Right lobe of liver (tissue), 6 donors: ENCODE results near the gene HKDC1. TPM values are rescaled to one million over a fixed set of nuclear protein-coding genes. Genes with fewer than 3 reads are reported as not detected.

Source experiments
- ATAC-seq, 4 donors: fragments of 200-7000 bp; cut with Tn5 transposase; one replicate each; pipeline ENCODE4 v1.9.1; 2020; ENCODE audit warnings: mild to moderate bottlenecking in 4 of 4, moderate library complexity in 4 of 4
- DNase-seq, 3 donors: peaks; one replicate each; pipeline ENCODE4 v3.0.0-alpha.2; 2020
- H3K27ac ChIP-seq, 3 donors: fragments of 200-600 bp; one replicate each; pipeline ENCODE4 v1.8.0; 2022
- H3K27me3 ChIP-seq, 2 donors: fragments of 200-600 bp; one replicate each; pipeline ENCODE4 v1.8.0; 2022
- H3K36me3 ChIP-seq, 4 donors: fragments of 200-600 bp; sonication (generic) in 1 of 4; one replicate each; pipeline versions ENCODE4 v1.5.1 to v1.8.0; 2017 to 2022; ENCODE audit warnings: control low read depth in 1 of 4
- H3K4me1 ChIP-seq, 4 donors: fragments of 200-600 bp; sonication (generic) in 1 of 4; one replicate each; pipeline versions ENCODE4 v1.5.1 to v1.8.0; 2017 to 2022; ENCODE audit warnings: control low read depth in 1 of 4
- H3K4me3 ChIP-seq, 3 donors: fragments of 200-600 bp; one replicate each; pipeline ENCODE4 v1.8.0; 2022
- H3K9me3 ChIP-seq, 4 donors: fragments of 200-600 bp; sonication (generic) in 1 of 4; one replicate each; pipeline versions ENCODE4 v1.5.1 to v1.8.0; 2017 to 2022; ENCODE audit warnings: control low read depth in 1 of 4
- POLR2A ChIP-seq: fragments of 450-650 bp; IDR thresholded peaks from one replicate; pipeline ENCODE4 v1.6.1; 2017; ENCODE audit warnings: antibody characterized with exemption, mild to moderate bottlenecking
- whole genome bisulfite sequencing: methylation state at CpG from one replicate; pipeline ENCODE4 v1.1.6; 2018; ENCODE audit warnings: low coverage, low lambda C conversion rate; ENCODE audit not compliant: insufficient coverage; ENCODE audit errors: missing lambda C conversion rate; 5-methylcytosine and 5-hydroxymethylcytosine counted together
- intact Hi-C, 2 donors: fragments of 100-400 bp; cut with DNase I; formaldehyde crosslinking; loops; one replicate each; pipeline versions ENCODE4 v1.11.2 to v1.14.1; 2022
- total RNA-seq, 6 experiments: library from RNA; depleted of rRNA in 2 of 6; stranded (reverse); fragments of >200 nt in 2 of 6; fragmentation: NEBNext Ultra II Directional in 3 of 6; extraction: Animal tissue kit (Norgen Biotek cat#: 25700) in 3 of 6; gene quantifications; one replicate each; pipeline versions ENCODE4 v1.1.0 to v1.2.4, GENCODE V29; 2016 to 2023
- TF ChIP-seq, protein P1 (sequence below), 4 donors: fragments of 200-600 bp in 3 of 4; fragments of 450-650 bp in 1 of 4; IDR thresholded peaks; one replicate each; pipeline versions ENCODE4 v1.5.1 to v1.8.0; 2016 to 2022; ENCODE audit warnings: antibody characterized with exemption in 4 of 4, mild to moderate bottlenecking in 2 of 4
- donor health status: DM: no; HTN: yes; CAD: no.
- donor health status: DM: no; HTN: no; CAD: no.
- donor health status: DM: no; HTN: no; CAD: no.
- donor health status: DM: no; HTN: yes; CAD: no.
- donor health status: DM: no; HTN: yes; CAD: no.

HKDC1 gene
- total RNA-seq, 6 experiments from 2014 or later, result 0.24 to 44.5 (median 20.1) TPM

DNA sequence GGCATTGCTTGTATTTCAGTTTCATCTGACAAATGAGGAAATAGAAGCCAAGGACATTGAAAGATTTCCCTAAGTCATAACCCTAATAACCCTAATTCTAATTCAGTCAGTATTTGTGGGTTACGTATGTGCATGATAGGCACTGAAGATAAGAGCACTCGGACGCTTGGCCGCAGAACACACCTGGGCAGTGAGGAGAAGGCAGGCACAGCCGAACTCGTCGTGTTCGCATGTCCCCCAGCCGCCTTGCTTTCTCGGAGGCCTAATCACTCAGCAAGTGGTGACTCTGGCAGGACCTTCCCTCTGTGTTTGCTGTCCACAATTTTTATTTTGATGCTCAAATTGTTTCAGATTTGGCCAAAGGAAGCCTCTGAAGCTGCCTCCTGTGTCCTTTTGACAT lies 23.7 kb downstream of the HKDC1 start:
- TF ChIP-seq, protein P1, sequence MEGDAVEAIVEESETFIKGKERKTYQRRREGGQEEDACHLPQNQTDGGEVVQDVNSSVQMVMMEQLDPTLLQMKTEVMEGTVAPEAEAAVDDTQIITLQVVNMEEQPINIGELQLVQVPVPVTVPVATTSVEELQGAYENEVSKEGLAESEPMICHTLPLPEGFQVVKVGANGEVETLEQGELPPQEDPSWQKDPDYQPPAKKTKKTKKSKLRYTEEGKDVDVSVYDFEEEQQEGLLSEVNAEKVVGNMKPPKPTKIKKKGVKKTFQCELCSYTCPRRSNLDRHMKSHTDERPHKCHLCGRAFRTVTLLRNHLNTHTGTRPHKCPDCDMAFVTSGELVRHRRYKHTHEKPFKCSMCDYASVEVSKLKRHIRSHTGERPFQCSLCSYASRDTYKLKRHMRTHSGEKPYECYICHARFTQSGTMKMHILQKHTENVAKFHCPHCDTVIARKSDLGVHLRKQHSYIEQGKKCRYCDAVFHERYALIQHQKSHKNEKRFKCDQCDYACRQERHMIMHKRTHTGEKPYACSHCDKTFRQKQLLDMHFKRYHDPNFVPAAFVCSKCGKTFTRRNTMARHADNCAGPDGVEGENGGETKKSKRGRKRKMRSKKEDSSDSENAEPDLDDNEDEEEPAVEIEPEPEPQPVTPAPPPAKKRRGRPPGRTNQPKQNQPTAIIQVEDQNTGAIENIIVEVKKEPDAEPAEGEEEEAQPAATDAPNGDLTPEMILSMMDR (IDR thresholded peaks at IDR 0.05), result no peak
- TF ChIP-seq POLR2A, result no peak
- ATAC-seq (no peak), DNase-seq (no peak)
- intact Hi-C loops, result loop anchor here in 1 of 2 donors (5.0 kb wide), 1 partner anchor 148 kb away; no protein-coding TSS in a partner anchor
- H3K9me3 ChIP-seq, result no peaks in the 10 kb centered on the region
- H3K27me3 ChIP-seq, result no peaks in the 10 kb centered on the region
- no peak overlapping the region for H3K27ac ChIP-seq
- WGBS, result 94% methylated on average over 8 of the region's 10 CpGs
- no peak overlapping the region for H3K4me3 ChIP-seq
- no peaks in the 10 kb centered on the region for H3K36me3 ChIP-seq
- no peaks in the 10 kb centered on the region for H3K4me1 ChIP-seq

DNA sequence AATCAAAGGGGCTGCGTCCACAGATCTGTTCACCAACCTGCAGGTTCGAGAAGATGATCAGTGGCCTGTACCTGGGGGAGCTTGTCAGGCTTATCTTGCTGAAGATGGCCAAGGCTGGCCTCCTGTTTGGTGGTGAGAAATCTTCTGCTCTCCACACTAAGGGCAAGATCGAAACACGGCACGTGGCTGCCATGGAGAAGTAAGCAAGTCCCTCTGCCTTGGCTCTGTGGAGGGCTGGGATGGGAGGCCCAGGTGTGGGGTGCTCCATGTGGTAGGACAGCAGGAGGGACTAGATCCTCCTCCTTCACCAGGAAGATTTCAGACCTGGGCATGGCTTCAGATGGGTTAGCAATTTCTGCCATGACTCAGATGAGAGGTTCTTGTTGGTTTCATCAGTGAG lies 25.9 kb downstream of the HKDC1 start:
- H3K27me3 ChIP-seq, result no peaks in the 10 kb centered on the region
- no peak overlapping the region for H3K4me3 ChIP-seq
- H3K4me1 ChIP-seq, result no peaks in the 10 kb centered on the region
- ATAC-seq, result no peak
- DNase-seq, result no peak
- TF ChIP-seq POLR2A, result no peak
- TF ChIP-seq, protein P1 (IDR thresholded peaks at IDR 0.05), result no peak
- no peak overlapping the region for H3K27ac ChIP-seq
- no peaks in the 10 kb centered on the region for H3K9me3 ChIP-seq
- intact Hi-C loops, result no loop called here
- peaks cover 0 to 5% (median 0%) of the 10 kb centered on the region in 4 donors for H3K36me3 ChIP-seq
- no CpG with 5 or more reads among the region's 5 CpGs for WGBS

DNA sequence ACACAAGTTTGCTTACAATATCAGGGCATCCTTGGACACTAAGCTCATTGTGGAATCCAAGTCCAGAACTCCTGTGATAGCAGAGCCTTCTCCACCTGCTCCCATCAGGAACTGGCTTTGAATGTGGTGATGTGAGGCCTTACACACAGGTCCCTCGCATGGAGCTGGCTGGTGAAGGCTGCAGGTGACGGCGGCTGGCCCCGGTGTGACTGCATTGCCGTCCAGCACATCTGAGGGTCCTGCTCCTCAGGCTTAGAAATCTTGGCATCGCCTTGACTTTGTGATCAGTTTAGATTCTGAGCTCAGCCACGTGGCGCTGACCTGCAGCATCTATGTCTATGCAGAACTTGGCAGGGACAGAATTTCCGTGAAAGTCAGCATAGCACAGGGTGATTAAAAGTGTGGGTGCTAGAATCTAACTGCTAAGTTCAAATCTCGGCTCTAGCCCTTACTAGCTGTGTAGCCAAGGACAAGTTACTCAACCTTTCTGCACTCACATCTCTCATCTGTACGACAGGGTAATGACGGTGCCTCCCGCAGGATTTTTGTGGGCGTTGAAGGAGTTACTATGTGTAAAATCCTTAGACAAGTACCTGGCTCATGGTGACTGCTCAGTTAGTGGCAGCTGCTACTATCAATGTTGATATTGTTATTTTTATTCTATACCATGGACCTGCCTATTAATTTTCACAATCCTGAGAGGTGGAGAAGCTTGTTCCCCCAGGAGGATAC lies 26.6 kb downstream of the HKDC1 start:
- no peak for TF ChIP-seq POLR2A
- TF ChIP-seq, protein P1 (IDR thresholded peaks at IDR 0.05), result no peak
- 79% methylated on average over 5 of the region's 14 CpGs for WGBS
- intact Hi-C loops, result no loop called here
- no peak overlapping the region for H3K4me3 ChIP-seq
- no peaks in the 10 kb centered on the region for H3K4me1 ChIP-seq
- no peaks in the 10 kb centered on the region for H3K9me3 ChIP-seq
- H3K27ac ChIP-seq, result no peak overlapping the region
- DNase-seq (no peak), ATAC-seq (no peak)
- no peaks in the 10 kb centered on the region for H3K27me3 ChIP-seq
- H3K36me3 ChIP-seq, result peaks cover 0 to 5% (median 0%) of the 10 kb centered on the region in 4 donors

DNA sequence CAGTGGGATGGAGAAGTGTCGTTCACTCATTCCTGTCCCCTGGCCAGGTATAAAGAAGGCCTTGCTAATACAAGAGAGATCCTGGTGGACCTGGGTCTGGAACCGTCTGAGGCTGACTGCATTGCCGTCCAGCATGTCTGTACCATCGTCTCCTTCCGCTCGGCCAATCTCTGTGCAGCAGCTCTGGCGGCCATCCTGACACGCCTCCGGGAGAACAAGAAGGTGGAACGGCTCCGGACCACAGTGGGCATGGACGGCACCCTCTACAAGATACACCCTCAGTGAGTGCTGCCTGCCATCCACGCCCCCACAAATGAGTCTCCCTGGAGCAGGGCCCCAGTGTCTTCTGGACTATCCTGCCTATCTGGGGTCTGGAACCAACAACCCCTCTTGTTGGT lies 27.2 kb downstream of the HKDC1 start:
- 89% methylated on average over 5 of the region's 13 CpGs for WGBS
- Histone ChIP-seq H3K36me3 (peaks cover 0 to 5% (median 0%) of the 10 kb centered on the region in 4 donors), H3K4me3 (no peak overlapping the region), H3K9me3 (no peaks in the 10 kb centered on the region), H3K27ac (no peak overlapping the region), H3K27me3 (no peaks in the 10 kb centered on the region), H3K4me1 (no peaks in the 10 kb centered on the region)
- ATAC-seq, result no peak
- intact Hi-C loops, result no loop called here
- no peak for DNase-seq
- TF ChIP-seq, protein P1 (IDR thresholded peaks at IDR 0.05), result no peak
- no peak for TF ChIP-seq POLR2A
